ENCODE data around the gene CCDC88A.
"Not testable (repeated sequence)": the region's sequence is repeated elsewhere in the genome, so short reads cannot be mapped to it uniquely, and the experiment has no call there.

The CCDC88A gene

DNA sequence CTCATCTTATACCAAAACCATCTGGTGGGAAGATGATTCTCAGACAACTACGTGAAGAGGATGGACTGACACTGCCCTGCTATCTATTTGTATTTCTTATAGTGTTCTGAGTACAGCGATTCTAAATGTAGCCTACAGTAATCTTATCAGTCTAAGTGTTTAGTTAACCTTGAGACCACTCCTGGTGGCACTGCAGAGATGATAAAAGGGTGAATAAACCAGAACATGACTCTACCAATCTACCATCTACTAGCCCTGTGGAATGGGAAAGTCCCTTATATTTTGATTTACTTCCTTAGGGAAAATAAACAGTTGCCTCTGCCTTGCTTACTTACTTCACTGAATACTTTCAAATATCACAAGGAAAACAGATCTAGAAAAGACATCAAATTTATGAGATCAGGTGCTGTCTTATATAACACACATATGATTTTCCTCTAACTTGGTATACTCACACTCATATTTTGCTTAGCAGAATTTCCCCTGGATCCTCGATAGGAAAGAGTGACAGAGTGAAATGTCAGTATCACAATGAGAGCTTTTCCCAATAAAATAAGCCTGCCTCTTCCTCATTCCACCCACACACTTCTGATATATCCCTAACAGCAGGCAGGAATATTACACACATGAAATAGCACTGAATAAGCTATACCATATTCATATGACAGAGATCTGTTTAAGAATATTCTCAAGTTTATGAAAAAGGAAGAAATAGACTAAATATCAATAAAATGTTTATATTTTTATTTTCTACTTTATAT lies 92.0 kb downstream of the CCDC88A start:
- FAIRE-seq = peak; percentile 31

DNA sequence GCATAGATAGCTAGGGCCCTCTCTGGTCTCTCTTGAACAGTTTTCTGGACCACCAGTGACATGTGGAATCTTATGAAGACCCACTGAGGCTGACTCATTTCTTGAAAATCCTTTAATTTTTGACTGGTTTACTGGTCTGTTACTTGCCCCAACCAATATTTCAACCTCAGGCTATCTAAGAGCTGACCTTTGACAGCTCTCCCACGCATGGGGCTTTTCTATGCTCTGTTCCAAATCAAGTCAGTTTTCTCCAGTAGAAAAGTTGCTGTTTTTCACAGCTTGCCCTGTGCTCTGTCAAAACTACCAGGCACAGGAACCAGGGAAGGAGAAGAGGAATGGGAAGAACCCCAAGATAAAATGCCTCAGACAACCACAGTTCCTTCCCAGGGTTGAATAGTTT lies 104.7 kb downstream of the CCDC88A start:
- FAIRE-seq (no peak), DNase-seq (ENCODE audit: insufficient read length, low spot score) (no peak)

More for the DNA sequence above, 92.0 kb downstream of the CCDC88A start:
- DNase-seq (ENCODE audit: insufficient read length, low spot score) = no peak

DNA sequence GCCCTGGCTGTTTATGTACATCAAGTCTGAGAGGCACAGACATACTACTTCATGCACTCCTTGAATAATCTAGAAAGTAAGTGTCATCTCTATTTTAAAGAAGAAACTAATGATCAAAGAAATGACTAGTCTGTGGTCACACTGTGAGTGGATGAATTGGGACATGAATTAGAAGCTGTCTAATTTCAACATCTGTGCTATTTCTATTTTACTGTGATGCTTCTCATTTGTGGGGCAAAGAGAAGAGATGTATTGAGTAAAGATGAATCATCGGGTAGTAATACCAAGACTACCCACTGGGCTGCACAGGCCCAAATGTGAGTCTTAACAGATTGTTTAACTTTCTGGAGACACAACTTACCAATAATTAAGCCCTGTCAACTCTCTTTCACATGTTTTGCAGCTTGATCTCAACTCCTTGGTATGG lies 108.2 kb downstream of the CCDC88A start:
- FAIRE-seq (peak; percentile 78), DNase-seq (ENCODE audit: insufficient read length, low spot score) (no peak)

DNA sequence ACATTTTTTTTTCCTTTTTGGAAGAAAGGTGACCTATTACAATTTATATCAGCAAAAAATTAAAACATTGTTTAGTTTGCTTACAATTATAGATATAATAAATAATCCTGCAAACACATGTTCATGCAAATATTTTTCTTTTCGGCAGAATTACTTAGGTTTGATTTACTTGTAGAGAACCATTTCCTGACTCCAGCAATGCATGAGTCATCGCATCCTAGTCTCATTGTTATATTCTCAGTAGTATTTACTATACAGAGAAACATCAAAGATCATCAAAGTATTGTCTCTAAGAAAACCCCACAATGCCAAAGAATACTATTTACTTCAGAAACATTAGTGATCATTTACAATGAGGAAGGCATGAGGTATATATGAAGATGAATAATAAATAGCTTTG lies 110.2 kb downstream of the CCDC88A start:
- no peak for FAIRE-seq
- DNase-seq (ENCODE audit: insufficient read length, low spot score) = no peak

DNA sequence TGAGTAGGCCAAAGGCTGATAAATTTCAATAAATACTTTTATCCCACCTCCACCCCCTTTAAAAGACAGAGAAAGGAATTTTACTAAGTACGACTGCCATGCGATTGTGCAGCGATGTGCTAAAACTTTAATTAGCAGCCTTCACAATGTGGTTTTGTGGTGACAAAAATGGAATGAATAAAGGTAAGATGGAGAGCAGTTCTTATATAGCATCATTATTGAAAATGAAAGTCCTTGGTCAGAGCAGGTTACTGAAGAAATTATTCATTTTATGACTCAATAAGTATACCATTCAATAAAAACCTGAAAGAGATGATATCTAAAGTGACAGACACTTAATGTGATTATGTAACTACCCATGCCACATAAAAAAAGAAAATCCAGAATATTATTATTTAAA lies 117.4 kb downstream of the CCDC88A start:
- peak; percentile 85 for FAIRE-seq
- DNase-seq (ENCODE audit: insufficient read length, low spot score) = no peak

DNA sequence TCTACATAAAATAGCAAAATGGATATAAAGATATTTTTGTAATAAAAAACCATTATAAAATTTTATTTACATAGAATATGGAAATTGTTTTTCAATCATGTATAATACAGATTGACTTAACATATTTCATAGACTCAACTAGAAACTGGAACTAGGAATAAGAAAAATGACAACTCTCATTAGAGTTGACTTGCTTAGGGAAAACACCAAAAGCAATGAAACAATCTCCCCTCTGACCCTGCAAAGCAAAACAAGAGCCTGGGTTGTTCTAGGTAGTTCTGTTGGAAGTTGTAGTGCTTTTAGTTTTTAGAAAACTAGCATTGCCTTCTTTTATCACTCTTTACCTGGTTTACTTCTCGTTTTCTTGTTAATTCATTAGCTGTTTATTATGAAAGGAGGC lies 118.4 kb downstream of the CCDC88A start:
- FAIRE-seq (no peak), DNase-seq (ENCODE audit: insufficient read length, low spot score) (no peak)

DNA sequence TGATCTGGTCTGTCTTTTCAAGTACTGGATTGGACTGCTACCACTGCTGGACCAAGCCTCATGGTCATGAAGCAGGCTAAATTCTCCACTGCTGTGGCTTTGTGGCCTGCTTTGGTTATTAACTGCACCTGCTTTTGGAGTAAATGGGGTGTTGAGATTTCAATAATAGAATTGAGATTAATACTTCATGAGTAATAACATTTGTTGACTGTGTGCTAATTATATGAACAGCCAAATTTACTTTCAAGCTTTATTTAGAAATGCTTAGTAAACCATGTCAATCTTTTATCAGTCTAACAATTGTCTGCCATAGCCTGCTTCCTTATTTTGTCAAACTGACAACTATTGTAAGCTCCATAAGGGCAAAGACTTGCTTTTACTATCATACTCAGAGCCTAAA lies 123.3 kb downstream of the CCDC88A start:
- FAIRE-seq = no peak
- no peak for DNase-seq (ENCODE audit: insufficient read length, low spot score)

DNA sequence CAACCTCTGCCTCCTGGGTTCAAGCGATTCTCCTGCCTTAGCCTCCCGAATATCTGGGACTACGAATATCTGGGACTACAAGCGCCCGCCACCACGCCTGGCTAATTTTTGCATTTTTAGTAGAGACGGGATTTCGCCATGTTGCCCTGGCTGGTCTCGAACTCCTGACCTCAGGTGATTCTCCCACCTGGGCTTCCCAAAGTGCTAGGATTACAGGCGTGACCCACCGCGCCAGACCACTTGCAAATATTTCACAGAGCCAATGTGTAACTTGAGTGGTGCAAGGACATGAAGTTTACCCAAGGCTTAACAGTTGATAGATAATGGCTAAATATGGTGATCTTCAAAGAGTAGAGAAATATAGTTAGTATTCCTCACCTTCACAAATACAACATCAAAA lies 136.6 kb downstream of the CCDC88A start:
- FAIRE-seq (no peak), DNase-seq (ENCODE audit: insufficient read length, low spot score) (no peak)

DNA sequence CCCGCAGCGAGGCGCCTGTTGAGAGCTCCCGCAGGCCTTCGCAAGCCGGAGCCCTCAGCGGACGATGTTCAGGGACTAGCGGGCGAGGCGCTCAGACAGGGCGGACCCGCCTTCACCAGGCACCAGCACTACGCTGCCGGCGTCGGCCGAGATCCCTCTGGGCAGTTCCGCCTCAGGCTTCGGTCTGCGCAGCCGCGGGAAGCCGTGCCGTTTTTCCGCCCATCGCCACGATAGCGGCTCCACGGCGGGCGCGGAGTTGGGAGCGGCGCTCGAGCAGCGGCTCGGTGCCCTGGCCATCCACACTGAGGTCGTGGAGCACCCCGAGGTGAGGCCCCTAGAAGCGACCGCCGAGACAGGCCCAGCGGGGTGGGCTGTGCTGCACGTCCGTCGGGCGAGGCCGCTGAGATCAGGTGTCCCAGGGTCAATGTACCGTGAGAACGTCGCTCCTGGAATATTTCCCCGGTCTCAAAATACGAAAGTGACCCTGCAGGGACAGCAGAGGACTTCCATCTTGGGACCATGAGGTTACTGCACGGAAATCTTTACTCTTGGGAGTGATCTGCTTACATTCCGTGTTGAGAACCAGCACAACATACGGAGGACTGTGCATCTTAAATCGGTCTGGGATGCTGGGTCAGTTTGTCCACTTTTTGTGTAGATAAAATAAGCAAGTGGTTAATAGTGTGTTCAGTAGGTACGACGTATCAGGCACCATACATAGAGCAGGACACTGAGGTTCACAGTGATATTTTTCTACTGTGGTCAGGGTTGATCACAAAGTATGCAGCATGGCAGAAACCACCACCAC lies 137.3 kb downstream of the CCDC88A start:
- FAIRE-seq = peak; percentile 92
- DNase-seq (ENCODE audit: insufficient read length, low spot score) = peak; percentile 68

DNA sequence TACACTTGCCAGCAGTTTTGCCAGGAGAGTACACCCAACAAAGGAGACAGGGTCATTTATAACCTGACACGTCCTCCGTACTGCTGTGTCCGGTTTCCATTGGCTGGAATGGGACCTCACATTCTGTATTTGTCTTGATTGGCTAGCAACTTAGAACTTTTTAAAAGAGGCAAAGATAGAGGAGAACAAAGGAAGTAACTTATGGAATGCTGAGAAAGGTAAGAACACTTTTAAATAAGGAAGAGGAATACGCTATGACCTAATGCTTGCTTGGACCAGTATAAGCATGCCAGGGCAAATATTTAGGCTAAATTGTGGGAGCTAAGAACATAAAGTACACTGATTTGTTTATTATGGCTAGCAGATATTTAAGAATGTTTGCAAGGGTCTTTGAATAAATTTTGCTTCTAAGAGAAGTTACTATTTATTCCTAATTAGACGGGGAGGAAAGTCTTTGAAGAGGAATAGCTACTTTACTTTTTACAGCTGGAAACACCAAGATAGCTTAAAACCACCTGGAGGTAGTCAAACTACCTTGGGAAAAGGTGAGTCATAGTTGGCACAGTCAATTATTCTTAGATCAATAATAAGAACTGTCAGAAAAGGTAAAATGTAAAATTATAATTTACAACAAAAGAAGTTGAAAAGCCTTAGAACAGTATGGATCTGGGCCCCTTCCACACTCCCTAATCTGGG lies 138.7 kb downstream of the CCDC88A start:
- DNase-seq (ENCODE audit: insufficient read length, low spot score); FAIRE-seq: not testable (repeated sequence)

DNA sequence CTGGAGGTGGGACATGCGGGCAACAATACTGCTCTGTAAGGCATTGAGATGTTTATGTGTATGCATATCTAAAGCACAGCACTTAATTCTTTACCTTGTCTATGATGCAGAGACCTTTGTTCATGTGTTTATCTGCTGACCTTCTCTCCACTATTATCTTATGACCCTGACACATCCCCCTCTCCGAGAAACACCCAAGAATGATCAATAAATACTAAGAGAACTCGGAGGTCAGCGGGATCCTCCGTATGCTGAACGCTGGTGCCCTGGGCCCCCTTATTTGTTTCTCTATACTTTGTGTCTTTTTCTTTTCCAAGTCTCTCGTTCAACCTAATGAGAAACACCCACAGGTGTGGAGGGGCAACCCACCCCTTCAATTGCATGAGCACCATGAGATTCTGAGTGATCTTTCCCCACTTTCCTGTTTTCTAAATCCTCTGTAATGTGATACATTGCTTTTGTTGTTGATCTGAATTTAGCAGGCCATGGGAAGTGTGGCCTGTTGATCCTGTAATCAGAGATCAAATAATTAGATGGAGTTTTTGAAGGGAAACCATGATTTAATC lies 139.7 kb downstream of the CCDC88A start:
- not testable (repeated sequence) for FAIRE-seq; DNase-seq (ENCODE audit: insufficient read length, low spot score)

DNA sequence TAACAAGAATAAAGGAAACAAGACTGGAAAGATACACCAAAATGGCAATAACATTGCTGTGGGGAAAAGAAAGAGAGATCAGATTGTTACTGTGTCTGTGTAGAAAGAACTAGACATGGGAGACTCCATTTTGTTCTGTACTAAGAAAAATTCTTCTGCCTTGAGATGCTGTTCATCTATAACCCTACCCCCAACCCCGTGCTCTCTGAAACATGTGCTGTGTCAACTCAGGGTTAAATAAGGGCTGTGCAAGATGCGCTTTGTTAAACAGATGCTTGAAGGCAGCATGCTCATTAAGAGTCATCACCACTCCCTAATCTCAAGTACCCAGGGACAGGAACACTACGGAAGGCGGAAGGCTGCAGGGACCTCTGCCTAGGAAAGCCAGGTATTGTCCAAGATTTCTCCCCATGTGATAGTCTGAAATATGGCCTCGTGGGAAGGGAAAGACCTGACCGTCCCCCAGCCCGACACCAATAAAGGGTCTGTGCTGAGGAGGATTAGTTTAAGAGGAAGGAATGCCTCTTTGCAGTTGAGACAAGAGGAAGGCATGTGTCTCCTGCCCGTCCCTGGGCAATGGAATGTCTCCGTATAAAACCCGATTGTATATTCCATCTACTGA lies 140.3 kb downstream of the CCDC88A start:
- DNase-seq (ENCODE audit: insufficient read length, low spot score); FAIRE-seq: not testable (repeated sequence)

DNA sequence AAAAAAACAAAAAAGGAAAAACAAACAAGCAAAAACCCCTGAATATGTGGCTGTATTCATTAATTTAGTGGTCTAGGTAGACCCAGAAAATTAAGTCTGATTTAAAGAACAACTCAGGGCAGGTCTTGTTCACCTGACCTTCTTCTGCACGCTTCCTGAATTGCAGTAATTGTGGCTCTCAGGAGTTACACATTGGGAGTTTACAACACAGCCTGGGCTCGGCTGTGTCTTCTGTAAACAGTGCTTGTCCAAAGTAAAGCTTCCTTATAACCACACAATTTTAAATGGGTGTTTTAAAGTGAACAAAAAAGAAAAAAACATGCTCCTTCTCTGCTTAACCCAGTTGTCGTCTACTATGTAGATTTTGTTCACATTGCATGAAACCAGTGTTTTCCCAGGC lies 142.3 kb downstream of the CCDC88A start:
- no peak for DNase-seq (ENCODE audit: insufficient read length, low spot score)

DNA sequence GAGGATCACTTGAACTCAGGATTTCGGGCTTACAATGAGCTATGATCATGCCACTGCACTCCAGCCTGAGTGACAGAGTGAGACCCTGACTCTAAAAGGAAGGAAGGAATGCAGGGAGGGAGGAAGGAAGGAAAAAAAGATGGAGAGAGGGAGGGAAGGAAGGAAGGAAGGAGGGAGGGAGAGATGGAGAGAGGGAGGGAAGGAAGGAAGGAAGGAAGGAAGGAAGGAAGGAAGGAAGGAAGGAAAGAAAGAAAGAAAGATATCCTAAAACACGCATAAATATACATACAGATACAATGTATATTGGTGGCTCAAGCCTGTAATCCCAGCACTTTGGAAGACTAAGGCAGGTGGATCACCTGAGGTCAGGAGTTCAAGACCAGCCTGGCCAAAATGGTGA lies 145.3 kb downstream of the CCDC88A start:
- not testable (repeated sequence) for DNase-seq (ENCODE audit: insufficient read length, low spot score); FAIRE-seq

More for the DNA sequence above, 142.3 kb downstream of the CCDC88A start:
- FAIRE-seq = no peak

DNA sequence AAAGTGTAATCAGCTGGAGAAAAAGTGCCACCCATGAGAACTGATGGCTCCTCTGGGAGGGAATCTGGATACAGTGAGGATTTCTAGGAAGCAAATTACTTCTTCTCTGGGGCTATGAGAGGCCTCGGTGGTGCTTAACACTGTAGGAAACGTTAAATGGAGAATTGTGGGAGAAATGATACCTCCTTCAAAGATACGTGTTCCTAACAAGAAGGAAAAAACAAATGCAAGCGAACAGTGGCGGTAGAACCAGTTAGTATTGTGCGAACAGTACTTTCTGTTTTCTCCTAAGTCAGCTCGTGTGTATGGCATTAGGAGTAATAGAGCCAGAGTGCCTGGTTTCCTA lies 150.0 kb downstream of the CCDC88A start:
- no peak for FAIRE-seq
- DNase-seq (ENCODE audit: insufficient read length, low spot score) = no peak

DNA sequence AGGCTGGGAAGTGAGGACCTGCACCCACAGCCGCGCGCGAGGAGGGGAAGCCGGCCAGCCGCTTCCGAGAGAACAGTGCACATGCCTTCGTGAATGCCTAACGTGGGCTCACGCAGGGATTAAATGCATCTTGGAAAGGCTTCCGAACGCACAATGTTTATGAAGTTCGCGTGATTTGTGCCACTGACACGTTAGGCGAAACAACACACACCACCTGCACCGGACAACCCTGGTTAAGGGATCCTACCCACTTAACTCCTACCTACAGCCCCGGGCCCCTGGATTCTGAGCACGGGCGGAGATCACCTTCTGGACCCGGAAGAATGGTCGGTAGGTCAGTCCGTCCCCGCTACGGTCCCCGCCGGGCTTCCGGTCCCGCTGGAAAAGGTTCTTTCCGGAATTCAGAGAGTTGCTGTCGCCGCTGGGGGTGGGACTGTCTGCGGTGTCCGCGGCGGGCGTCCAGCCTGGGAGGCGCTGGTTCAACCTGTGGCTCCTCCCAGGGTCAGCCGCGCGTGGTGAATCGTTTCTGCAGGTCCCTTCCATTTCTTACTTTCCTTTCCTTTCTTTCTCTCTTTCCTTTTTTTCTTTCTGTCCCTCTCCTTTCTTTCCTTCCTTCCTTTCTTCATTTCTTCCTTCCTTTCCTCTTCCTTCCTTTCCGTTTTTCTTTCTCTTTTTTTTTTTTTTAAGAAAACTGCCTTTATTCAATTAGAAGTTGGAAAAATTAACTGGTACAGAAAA lies 150.6 kb downstream of the CCDC88A start, which contains the start of gene MTIF2:
Gene MTIF2 (minus strand): TSS at position 325 of the 738 bp plus-strand sequence. CDS start 5,373 bp downstream, outside the sequence.
- peak; percentile 87 for FAIRE-seq
- DNase-seq (ENCODE audit: insufficient read length, low spot score) = peak; percentile 79

DNA sequence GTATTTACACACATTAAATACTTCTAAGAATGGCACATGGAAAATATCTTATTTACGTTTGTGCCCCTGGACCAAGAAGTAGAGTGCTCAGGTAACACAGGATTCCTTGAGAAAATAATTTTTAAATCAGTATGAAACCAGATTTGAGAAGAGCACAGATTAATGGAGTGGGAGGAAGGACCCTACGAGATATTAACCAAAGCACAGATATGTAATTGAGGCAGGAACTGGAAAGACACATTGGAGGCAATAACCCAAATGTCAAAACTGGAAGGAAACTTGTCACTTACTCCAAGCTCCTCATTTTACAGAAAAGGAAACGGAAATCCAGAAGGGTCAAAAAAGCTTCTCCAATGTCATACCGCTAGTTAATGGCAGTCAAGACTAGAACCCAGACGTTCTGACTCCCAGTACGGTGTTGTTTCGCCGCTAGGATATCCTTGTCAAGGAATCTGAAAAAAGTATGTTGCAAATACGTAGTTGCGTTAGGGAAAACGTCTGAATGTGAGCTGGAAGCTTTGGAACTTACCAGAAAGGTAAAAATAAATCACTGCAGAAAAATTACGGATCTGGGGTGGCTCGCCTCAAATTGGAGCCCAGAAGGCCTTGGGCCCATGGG lies 151.3 kb downstream of the CCDC88A start:
- no peak for FAIRE-seq
- DNase-seq (ENCODE audit: insufficient read length, low spot score) = no peak

DNA sequence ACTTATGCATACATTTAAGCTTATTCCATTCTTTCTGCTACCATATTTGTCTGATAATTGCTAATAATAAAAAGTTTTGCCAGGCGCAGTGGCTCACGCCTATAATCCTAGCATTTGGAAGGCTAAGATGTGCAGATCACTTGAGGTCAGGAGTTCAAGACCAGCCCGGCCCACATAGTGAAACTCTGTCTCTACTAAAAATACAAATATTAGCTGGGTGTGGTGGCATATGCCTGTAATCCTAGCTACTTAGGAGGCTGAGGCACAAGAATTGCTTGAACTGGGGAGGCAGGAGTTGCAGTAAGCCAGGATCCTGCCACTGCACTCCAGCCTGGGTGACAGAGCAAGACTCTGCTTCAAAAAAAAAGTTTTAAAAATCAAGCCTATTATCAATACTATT lies 160.1 kb downstream of the CCDC88A start:
- not testable (repeated sequence) for FAIRE-seq; DNase-seq (ENCODE audit: insufficient read length, low spot score)

DNA sequence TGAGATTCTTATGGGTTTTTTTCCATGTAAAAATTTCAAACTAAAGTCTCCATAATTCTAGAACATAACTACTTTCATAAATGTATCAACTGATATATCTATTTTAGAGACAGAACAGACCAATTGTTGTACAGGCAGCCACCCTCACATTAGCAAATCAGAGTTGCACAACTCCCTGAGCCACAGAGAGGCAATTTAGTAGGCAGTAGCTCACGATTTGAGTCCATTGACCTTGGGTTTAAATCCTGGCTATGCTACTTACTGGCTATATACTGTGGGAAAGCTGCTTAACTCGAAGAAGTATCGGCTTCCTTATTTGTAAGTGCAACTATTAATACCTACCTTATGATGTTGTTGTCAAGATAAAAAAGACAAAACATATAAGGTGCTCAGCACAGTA lies 166.8 kb downstream of the CCDC88A start:
- no peak for DNase-seq (ENCODE audit: insufficient read length, low spot score)
- no peak for FAIRE-seq
